PC-3 (cell line): ENCODE measurements around the gene CYTH1. TPM values are rescaled to one million over a fixed set of nuclear protein-coding genes. Genes with fewer than 3 reads are reported as not detected.

Experiments
- ATAC-seq: fragments of 200-7000 bp; cut with Tn5 transposase; 2 replicates; pipeline ENCODE4 v1.9.1; 2020; ENCODE audit warnings: mild to moderate bottlenecking, moderate library complexity
- BruUV-seq: library from RNA; stranded (reverse); fragments of 400-500 nt; replicated peaks from 2 replicates; lab custom pipeline; 2021; lab: Mats Ljungman, UMichigan
- CTCF ChIA-PET: fragments of 300-600 bp; sonication (Branson Sonifier 250); formaldehyde crosslinking; loops from one replicate; lab custom pipeline; 2022; ENCODE audit warnings: antibody characterized with exemption; lab: Charles Lee
- POLR2A ChIA-PET: fragments of 300-600 bp; sonication (Branson Sonifier 250); formaldehyde crosslinking; loops from one replicate; lab custom pipeline; 2022; ENCODE audit warnings: antibody characterized with exemption; ENCODE audit not compliant: unreplicated experiment; lab: Charles Lee
- DNase-seq: peaks from one replicate; pipeline ENCODE4 v3.0.0-alpha.2; 2015
- H2AFZ ChIP-seq: fragments of 300-600 bp; sonication (generic); 2 replicates; pipeline ENCODE4 v1.6.0; 2016; ENCODE audit warnings: antibody characterized with exemption, low read length
- H3F3A ChIP-seq: fragments of 300-600 bp; sonication (generic); one replicate; pipeline ENCODE4 v1.6.0; 2017; ENCODE audit warnings: antibody characterized with exemption, low read length, control low read depth, mild to moderate bottlenecking; ENCODE audit not compliant: unreplicated experiment
- H3K27ac ChIP-seq: fragments of 300-600 bp; sonication (generic); 2 replicates; pipeline ENCODE4 v1.5.1; 2016; ENCODE audit warnings: mild to moderate bottlenecking, low read length
- H3K27me3 ChIP-seq: fragments of 300-600 bp; sonication (generic); 2 replicates; pipeline ENCODE4 v1.6.1; 2016; ENCODE audit warnings: low read length, mixed read lengths
- H3K36me3 ChIP-seq: fragments of 300-600 bp; sonication (generic); 2 replicates; pipeline ENCODE4 v1.6.1; 2016; ENCODE audit warnings: low read depth, mixed run types, low read length, mixed read lengths
- H3K4me1 ChIP-seq: fragments of 300-600 bp; sonication (generic); 2 replicates; pipeline ENCODE4 v1.5.1; 2016; ENCODE audit warnings: low read length; ENCODE audit not compliant: insufficient read depth
- H3K4me2 ChIP-seq: fragments of 300-600 bp; sonication (generic); 2 replicates; pipeline ENCODE4 v1.6.0; 2016; ENCODE audit warnings: low read length
- H3K4me3 ChIP-seq: fragments of 300-600 bp; sonication (generic); 2 replicates; pipeline ENCODE4 v1.5.1; 2016; ENCODE audit warnings: mild to moderate bottlenecking, low read length, mixed read lengths
- H3K79me2 ChIP-seq: fragments of 300-600 bp; sonication (generic); 2 replicates; pipeline ENCODE4 v1.6.1; 2017; ENCODE audit warnings: low read length, mixed read lengths
- H3K9ac ChIP-seq: fragments of 300-600 bp; sonication (generic); 2 replicates; pipeline ENCODE4 v1.6.0; 2016; ENCODE audit warnings: mild to moderate bottlenecking, low read length
- H3K9me2 ChIP-seq: fragments of 300-600 bp; sonication (generic); replicated peaks from 2 replicates; pipeline ENCODE4 v1.6.1; 2016; ENCODE audit warnings: mixed run types, low read length, mixed read lengths
- H3K9me3 ChIP-seq: fragments of 300-600 bp; sonication (generic); 2 replicates; pipeline ENCODE4 v1.6.1; 2016; ENCODE audit warnings: low read length, mixed read lengths
- H4K20me1 ChIP-seq: fragments of 300-600 bp; sonication (generic); 2 replicates; pipeline ENCODE4 v1.6.1; 2016; ENCODE audit warnings: low read length, mixed read lengths
- EZH2 ChIP-seq: fragments of 300-600 bp; sonication (generic); IDR thresholded peaks from one replicate; pipeline ENCODE4 v1.6.1; 2017; ENCODE audit warnings: antibody characterized with exemption, mild to moderate bottlenecking, low read length; ENCODE audit not compliant: unreplicated experiment
- EZH2phosphoT487 ChIP-seq: fragments of 300-600 bp; sonication (generic); IDR thresholded peaks from 2 replicates; pipeline ENCODE4 v1.6.1; 2018; ENCODE audit warnings: mild to moderate bottlenecking, antibody characterized with exemption, low read length, borderline replicate concordance
- intact Hi-C: fragments of 100-400 bp; cut with micrococcal nuclease; formaldehyde crosslinking; loops from 2 replicates; pipeline ENCODE4 v1.9.0; 2023
- total RNA-seq: library from RNA; depleted of rRNA; stranded (reverse); fragments of >200 nt; gene quantifications from 2 replicates; pipeline ENCODE4 v1.2.3, GENCODE V29; 2014
- TF ChIP-seq, protein P1 (sequence below): fragments of 300-600 bp; sonication (generic); conservative IDR thresholded peaks from 2 replicates; pipeline ENCODE4 v1.5.1; 2017; ENCODE audit warnings: antibody characterized with exemption, low read depth, mild to moderate bottlenecking, low read length

The CYTH1 gene
- total RNA-seq, 1 experiment from 2014 or later = 29.7 TPM

GRCh38 chr17:78761789-78762406, 20.2 kb downstream of the CYTH1 start:
- no peak overlapping the region for H3K4me2 ChIP-seq
- no peaks in the 10 kb centered on the region for H4K20me1 ChIP-seq

GRCh38 chr17:78759969-78760352, 22.1 kb downstream of the CYTH1 start:
- Histone ChIP-seq H3K27me3 (no peaks in the 10 kb centered on the region), H3K4me1 (no peaks in the 10 kb centered on the region), H3K9me3 (no peaks in the 10 kb centered on the region), H3K9me2 (no peaks in the 10 kb centered on the region), H4K20me1 (no peaks in the 10 kb centered on the region), H3F3A (no peaks in the 10 kb centered on the region), H2AFZ (no peak overlapping the region), H3K36me3 (no peaks in the 10 kb centered on the region), H3K4me2 (no peak overlapping the region), H3K79me2 (peaks cover 29% of the 10 kb centered on the region), H3K9ac (no peak overlapping the region), H3K4me3 (no peak overlapping the region), H3K27ac (no peak overlapping the region)
- ATAC-seq (no peak), DNase-seq (no peak)
- intact Hi-C loops = no loop called here
- POLR2A ChIA-PET = no interaction called here
- no TSS peak for BruUV-seq
- CTCF ChIA-PET = no interaction called here
- TF ChIP-seq EZH2 (no peak), EZH2phosphoT487 (no peak)
- TF ChIP-seq, protein P1, sequence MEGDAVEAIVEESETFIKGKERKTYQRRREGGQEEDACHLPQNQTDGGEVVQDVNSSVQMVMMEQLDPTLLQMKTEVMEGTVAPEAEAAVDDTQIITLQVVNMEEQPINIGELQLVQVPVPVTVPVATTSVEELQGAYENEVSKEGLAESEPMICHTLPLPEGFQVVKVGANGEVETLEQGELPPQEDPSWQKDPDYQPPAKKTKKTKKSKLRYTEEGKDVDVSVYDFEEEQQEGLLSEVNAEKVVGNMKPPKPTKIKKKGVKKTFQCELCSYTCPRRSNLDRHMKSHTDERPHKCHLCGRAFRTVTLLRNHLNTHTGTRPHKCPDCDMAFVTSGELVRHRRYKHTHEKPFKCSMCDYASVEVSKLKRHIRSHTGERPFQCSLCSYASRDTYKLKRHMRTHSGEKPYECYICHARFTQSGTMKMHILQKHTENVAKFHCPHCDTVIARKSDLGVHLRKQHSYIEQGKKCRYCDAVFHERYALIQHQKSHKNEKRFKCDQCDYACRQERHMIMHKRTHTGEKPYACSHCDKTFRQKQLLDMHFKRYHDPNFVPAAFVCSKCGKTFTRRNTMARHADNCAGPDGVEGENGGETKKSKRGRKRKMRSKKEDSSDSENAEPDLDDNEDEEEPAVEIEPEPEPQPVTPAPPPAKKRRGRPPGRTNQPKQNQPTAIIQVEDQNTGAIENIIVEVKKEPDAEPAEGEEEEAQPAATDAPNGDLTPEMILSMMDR = no peak

More at GRCh38 chr17:78761789-78762406, 20.2 kb downstream of the CYTH1 start:
- ChIA-PET POLR2A (no interaction called here), CTCF (no interaction called here)
- no peaks in the 10 kb centered on the region for H3K36me3 ChIP-seq
- H3F3A ChIP-seq = no peaks in the 10 kb centered on the region
- H3K27ac ChIP-seq = no peak overlapping the region
- no peaks in the 10 kb centered on the region for H3K9me2 ChIP-seq
- H3K9ac ChIP-seq = no peak overlapping the region
- H3K27me3 ChIP-seq = no peaks in the 10 kb centered on the region
- no peak overlapping the region for H2AFZ ChIP-seq
- H3K9me3 ChIP-seq = no peaks in the 10 kb centered on the region
- no peak overlapping the region for H3K4me3 ChIP-seq
- no peak for DNase-seq
- ATAC-seq = no peak
- intact Hi-C loops = no loop called here
- H3K79me2 ChIP-seq = peaks cover 37% of the 10 kb centered on the region
- TF ChIP-seq EZH2phosphoT487 (no peak), EZH2 (no peak)
- TF ChIP-seq, protein P1 = no peak
- BruUV-seq = no TSS peak
- peaks cover 16% of the 10 kb centered on the region for H3K4me1 ChIP-seq

DNA sequence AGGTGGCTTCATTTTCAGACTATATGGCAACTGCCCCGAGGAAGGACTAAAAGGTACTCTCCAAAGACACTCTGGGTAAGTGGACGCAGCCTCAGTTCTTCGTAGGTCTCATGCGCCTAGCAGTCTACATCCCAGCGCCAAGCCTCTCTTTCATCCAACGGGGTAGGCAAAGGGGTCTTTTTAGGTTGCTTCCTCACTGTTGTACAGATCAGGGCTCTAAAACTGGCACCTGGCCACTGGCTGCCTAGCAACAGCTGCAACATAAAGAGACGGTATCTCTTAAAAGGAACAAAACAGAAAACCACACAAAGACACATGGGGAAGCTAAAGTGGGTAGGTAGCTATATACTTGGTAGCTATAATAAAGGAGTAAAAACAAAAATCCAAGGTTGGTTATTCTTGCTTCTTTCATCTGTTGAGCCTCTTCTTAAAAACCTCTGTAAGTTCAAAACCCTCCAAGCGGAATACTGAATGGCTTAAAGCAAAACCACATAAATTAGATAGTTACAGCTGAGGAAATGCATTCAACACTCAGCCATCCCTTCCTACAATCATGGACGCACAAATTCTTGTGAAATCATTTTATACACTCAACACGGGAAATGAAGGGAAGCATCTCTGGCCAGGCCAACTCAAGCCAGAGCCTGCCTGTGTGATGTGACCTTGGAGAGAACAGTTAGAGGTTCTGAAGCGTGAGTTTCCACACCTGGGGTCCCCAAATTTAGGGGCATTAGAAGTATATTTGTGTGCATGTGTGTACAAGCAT, 22.7 kb downstream of the CYTH1 start:
- H4K20me1 ChIP-seq = no peaks in the 10 kb centered on the region
- H3K4me3 ChIP-seq = no peak overlapping the region
- no peak overlapping the region for H2AFZ ChIP-seq
- CTCF ChIA-PET = no interaction called here
- H3K79me2 ChIP-seq = peaks cover 24% of the 10 kb centered on the region
- no peak overlapping the region for H3K4me2 ChIP-seq
- intact Hi-C loops = no loop called here
- H3K36me3 ChIP-seq = no peaks in the 10 kb centered on the region
- no peaks in the 10 kb centered on the region for H3K27me3 ChIP-seq
- no peaks in the 10 kb centered on the region for H3F3A ChIP-seq
- POLR2A ChIA-PET = no interaction called here
- no TSS peak for BruUV-seq
- H3K4me1 ChIP-seq = no peaks in the 10 kb centered on the region
- ATAC-seq (no peak), DNase-seq (no peak)
- no peaks in the 10 kb centered on the region for H3K9me2 ChIP-seq
- no peaks in the 10 kb centered on the region for H3K9me3 ChIP-seq
- TF ChIP-seq EZH2phosphoT487 = no peak
- TF ChIP-seq, protein P1 = no peak
- TF ChIP-seq EZH2 = no peak
- no peak overlapping the region for H3K27ac ChIP-seq
- H3K9ac ChIP-seq = no peak overlapping the region
